Fibroblast of skin of left biceps (primary cell): ENCODE measurements around the gene TNK1.
"Not testable (repeated sequence)": the region's sequence is repeated elsewhere in the genome, so short reads cannot be mapped to it uniquely, and the experiment has no call there.

Source experiments
- DNase-seq, 2 experiments: peaks; one replicate each; pipeline ENCODE4 v3.0.0-alpha.2; 2013; ENCODE audit warnings: low read depth in 2 of 2

TNK1 gene

DNA sequence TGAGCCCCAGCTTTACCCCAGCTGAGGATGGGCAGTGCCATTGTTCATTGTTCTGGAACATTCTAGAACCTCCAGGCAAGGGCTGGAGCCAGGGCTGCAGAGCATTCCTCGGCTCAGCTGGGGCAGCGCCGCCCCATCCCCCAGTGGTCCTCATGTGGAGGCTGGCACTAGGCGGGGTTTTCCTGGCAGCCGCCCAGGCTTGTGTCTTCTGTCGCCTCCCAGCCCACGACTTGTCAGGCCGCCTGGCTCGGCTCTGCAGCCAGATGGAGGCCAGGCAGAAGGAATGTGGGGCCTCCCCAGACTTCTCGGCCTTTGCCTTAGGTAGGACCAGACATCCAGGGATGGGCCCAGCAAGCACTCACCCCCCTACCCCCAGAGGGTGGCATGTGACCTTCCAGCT is 25.8 kb upstream of the TNK1 start, which contains the start of gene TMEM95:
TSS of gene TMEM95 (plus strand) at position 104 of the 400 bp plus-strand sequence. CDS start at position 153, 49 bp downstream.
- DNase-seq: no peak

DNA sequence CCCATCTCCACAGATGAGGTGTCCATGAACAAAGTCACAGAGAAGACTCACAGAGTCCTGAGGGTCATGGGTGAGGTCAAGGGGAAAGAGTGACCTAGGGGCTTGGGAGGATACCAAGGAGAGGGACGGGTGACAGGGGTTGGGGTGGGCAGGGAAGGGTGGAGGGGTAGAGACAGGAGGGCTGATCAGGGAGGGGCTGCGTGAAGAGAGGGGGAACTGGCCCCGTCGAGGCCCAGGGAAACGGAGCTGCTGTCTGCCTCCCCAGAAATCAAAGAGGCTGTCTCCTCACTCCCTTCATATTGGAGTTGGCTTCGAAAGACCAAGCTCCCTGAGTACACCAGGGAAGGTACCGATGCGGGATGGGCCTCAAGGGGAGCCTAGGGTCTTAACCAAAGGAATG is 25.3 kb upstream of the TNK1 start:
- DNase-seq: no peak

DNA sequence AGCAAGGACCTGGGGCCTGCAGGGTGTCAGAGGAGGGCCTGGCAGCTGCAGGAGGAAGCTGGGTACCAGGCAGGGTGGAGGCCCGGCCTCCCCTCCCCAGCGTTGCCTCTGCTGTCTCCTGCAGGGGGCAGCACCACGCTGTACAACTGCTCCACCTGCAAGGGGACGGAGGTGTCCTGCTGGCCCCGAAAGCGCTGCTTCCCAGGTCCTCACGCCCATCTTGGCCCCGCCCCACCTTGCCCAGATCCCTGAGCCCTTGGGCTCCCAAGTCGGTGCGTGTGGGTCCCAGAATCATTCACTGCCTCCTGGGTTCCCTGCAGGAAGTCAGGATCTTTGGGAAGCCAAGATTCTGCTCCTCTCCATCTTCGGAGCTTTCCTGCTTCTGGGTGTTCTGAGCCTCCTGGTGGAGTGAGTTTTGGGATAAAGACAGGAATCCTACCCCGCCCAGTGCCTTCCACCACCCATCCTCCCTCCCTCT is 24.8 kb upstream of the TNK1 start:
- no peak for DNase-seq

DNA sequence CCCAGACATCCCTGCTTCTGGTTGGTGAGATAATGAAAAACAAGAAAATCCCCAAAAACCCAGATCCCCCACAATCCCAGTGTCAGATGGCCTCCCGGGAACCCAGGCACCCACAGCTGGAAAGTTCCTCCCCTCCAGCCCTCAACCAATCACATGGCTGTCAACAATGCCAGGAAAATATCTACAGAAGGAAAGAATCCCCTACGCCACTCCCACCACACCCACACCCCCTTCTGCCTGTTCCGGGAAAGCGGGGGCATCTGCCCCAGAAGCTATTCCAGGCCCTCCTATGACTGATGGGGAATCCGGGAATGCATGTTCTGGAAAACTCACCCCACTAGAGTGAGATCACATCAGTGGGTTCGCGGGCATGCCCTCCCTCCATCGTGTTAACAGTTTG is 24.1 kb upstream of the TNK1 start:
- DNase-seq: no peak

DNA sequence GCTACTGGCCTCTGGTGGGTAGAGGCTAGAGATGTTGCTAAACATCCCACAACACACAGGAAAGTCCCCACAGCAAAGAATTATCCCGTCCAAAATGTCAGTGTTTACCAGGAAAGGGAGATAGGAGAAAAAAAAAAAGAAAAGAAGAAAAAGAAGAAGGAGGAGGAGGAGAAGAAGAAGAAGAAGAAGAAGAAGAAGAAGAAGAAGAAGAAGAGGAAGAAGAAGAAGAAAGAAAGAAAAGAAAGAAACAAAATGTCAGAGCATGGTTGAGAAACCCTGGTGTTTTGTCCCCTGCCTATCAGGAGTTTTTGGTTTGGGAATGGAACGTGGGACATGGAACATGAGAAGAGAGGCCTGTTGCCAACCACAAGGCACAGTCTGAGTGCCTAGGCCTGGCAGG is 23.5 kb upstream of the TNK1 start:
- DNase-seq: no peak

DNA sequence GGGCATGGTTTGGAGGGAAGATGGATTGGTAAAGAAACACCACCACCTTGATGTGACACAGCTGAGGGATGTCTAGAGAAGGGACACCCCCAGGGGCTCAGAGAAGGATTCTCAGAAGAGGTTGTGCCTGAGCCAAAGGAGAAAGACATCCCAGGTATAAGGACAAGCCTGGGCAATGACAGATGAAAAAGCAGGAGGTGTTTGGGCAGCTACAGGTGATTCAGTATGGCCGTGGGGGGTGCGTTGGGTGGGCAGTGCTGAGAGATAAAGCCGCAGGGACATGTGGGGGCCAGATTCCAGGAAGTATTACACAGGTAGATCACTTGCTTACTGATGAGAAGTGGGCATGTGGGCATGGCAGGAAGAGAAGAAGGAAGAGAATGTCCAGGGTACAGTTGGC is 19.0 kb upstream of the TNK1 start:
- no peak for DNase-seq

DNA sequence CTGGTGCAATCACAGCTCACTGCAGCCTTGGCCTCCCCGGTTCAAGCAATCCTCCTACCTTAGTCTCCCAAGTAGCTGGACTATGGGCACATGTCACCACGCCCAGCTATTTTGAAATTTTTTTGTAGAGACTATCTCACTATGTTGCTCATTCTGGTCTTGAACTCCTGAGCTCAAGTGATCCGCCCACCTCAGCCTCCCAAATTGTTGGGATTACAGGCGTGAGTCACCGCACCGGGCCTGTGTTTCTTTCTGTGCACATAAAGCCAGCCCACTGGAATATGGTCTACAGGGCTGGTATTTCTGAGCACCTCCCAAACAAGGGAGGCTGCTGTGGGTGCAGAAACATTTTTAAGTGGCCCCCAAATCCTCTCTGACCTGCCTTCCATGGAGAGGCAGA is 17.6 kb upstream of the TNK1 start:
- DNase-seq: no peak

DNA sequence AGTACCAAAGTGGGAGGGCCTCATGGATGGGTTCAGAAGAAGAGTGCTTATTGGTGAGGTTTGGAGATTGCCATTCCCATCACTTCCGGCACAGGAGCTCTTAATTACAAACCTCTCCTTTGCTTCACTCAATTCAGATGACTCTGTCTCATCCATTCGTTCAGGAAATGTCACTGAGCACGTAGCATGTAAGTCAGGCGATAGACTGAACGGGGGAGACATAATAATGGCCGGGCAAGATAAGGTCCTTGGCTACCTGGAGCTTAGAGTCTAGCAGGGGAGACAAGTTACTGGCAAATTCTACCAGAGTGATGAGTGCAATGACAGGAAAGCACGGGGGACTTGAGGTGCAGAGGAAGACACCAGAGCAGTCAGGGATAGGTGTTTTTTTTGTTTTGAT is 14.9 kb upstream of the TNK1 start:
- DNase-seq: not testable (repeated sequence)

DNA sequence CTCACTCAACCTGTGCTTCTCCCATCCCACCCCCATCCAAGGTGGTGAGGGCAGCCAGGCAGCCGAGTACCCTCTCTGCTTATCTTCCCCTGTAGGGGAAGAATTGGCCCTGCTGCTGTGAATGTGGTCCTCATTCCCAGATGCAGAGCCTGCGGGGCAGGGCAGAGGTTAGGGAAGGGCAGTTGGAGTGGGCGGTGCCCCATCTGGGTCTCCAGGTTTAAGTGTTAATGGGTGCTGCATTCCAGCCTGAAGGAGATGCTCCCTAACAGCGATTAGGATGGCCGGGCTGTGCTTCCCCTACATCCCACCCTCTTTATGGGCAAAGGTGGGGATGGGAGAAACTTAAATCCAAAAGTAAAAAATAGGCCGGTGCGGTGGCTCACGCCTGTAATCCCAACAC is 13.8 kb upstream of the TNK1 start:
- DNase-seq: no peak

DNA sequence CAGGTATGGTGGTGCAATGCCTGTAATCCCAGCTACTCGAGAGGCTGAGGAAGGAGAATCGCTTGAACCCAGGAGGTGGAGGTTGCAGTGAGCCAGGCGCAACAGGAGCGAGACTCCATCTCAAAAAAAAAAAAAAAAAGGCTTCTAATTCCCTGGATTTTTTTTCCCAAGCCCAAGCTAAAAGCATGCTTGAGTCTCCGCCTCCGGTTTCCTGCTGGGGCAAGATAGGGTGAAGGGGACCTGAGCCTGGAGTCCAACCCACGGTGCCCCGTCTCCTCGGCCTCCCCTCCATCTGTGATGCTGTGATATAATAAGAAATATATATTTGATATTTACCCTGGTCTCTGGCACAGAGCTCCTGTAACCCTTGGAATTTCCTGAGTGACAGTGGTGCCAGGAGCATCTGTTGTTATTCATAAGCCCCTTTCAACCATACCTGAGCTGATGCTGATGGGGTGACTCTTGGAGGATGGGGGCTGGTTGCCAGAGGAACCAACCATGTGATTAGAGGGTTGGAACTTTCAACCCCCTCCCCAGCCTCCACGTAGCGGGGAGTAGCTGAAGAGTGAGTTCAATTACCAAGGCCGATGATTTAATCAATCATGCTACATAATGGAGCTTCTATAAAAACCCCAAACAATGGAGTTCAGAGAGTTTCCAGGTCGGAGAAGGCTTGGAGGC is 12.8 kb upstream of the TNK1 start:
- no peak for DNase-seq

DNA sequence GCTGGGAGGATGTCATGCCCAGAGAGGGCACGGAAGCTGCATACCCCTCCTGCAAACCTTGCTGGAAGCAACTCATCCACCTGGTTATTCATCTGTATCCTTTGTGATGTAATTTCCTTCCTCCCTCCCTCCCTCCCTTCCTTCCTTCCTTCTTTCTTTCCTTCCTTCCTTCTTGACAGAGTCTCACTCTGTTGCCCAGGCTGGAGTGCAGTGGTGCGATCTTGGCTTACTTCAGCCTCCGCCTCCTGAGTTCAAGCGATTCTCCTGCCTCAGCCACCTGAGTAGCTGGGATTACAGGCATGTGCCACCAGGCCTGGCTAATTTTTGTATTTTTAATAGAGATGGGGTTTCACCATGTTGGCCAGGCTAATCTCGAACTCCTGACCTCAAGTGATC is 12.3 kb upstream of the TNK1 start:
- DNase-seq: not testable (repeated sequence)

DNA sequence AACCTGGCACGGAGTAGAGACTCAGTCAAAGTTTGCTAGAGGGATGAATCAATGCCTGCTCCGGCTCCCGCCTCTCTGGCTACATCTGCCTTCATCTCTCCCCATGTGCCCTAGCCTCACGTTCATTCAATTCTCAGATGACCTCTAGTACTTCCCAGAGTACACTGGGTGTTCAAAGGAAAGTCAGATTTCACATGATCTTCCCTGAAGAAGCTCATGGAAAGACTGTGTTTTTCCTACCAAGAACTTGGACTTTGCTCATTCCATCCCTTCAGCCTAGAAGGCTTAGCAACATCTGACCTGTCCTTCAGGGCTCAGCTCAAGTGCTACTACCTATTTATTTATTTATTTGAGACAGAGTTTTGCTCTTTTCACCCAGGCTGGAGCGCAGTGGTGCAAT is 11.1 kb upstream of the TNK1 start:
- DNase-seq: no peak

DNA sequence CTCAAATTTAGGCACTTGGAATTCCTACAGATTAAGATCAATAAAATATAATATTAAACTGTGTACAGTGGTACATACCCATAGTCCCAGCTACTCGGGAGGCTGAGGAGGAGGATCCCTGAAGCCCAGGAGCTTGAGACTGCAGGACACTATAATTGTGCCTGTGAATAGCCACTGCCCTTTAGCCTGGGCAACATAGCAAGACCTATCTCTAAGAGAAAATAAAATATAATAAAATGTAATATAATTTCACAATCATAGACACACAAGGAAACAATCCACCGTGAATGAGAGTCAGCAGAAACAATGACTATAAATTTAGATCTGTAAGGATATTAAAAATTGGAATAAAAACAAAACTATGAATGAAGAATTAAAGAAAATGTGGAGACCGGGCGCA is 10.0 kb upstream of the TNK1 start:
- no peak for DNase-seq

DNA sequence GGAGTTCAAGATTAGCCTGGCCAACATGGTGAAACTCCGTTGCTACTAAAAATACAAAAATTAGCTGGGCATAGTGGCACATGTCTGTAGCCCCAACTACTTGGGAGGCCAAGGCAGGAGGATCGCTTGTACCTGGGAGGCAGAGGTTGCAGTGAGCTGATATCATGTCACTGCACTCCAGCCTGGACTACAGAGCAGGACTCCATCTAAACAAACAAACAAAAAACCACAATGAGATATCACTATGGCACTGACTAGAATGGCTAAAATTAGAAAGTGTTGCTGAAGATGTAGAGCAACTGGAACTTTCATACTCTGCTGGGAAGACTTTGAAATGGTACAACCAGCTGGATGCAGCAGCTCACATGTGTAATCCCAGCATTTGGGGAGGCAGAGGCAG is 6.5 kb upstream of the TNK1 start:
- no peak for DNase-seq

DNA sequence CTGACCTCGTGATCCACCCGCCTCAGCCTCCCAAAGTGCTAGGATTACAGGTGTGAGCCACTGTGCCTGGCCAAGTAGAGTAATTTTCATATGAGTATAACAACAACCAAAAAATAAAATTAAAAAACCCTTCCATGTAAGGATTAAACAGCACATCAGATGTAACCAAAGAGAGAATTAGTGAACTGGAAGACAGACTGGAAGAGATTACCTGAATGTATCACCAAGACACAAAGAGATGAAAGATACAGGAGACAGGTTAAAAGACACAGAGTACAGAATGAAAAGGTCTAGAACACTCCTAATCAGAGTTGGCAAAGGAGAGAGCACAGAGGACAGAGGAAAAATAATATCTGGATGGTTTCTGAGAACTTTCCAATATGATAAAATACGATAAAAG is 1.8 kb upstream of the TNK1 start:
- no peak for DNase-seq

DNA sequence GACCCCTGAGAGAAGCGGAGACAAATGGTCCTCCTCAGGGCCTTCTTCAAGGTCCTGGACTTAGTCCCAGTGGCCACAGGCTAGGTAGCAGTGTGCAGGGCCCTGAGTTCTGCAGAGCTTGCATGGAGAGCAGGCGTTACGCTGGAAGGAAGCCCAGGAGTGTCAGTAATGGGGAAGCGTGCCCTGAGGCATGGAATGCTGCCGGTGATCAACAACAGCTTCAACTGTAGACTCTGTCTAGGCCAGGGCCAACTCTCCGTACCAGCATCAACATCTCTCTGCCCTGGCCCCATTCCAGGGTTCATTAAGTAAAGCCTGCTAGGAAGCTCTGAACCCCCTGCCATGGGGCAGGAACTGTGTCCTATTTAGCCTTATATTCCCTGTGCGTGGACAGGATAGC is 568 bp upstream of the TNK1 start:
- DNase-seq: no peak

DNA sequence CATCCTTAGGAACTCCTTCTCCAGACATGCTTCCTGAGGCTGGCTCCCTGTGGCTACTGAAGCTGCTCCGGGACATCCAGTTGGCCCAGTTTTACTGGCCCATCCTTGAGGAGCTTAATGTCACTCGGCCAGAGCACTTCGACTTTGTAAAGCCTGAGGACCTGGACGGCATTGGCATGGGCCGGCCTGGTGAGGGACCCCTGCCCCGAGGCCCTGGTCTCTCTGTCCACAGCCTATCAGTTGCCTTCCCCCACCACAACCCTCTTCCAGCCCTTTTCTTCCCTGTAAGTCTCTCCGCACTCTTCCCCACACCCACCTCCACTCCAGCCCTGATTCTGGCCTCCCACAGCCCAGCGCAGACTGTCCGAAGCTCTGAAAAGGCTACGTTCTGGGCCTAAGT is 2.0 kb downstream of the TNK1 start:
- no peak for DNase-seq

DNA sequence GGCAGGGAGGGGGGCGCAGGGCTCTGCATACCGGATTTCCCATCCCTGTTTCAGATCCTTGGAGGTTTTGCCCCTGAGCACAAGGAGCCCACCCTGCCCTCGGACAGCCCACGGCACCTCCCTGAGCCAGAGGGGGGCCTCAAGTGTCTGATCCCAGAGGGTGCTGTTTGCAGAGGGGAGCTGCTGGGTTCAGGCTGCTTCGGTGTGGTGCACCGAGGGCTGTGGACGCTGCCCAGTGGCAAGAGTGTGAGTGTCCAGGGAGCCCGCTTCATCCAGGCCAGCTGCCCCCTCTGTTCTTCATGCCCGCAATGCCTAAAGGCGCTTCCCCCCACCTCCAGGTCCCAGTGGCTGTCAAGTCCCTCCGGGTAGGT is 2.5 kb downstream of the TNK1 start:
- DNase-seq: no peak

DNA sequence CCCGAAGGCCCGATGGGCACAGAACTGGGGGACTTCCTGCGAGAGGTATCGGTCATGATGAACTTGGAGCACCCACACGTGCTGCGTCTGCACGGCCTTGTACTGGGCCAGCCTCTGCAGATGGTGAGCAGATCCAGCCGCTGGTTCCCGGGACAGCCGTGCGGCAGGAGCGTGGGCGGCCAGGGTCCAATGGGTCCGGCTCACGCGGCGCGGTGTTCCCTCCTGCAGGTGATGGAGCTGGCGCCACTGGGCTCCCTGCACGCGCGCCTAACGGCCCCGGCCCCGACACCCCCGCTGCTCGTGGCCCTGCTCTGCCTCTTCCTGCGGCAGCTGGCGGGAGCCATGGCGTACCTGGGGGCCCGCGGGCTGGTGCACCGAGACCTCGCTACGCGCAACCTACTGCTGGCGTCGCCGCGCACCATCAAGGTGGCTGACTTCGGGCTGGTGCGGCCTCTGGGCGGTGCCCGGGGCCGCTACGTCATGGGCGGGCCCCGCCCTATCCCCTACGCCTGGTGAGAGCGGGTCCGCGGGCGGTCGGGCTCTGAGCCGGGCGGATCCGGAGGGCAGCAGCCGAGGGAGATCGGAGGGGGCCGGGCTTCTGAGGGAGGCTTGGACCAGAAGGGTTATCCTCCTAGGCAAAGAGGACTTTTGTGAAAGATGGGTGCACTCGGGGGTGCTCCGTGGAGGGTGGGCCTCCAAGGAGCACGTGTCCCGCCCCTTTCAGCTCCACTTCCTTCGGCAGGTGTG is 3.0 kb downstream of the TNK1 start:
- no peak for DNase-seq

DNA sequence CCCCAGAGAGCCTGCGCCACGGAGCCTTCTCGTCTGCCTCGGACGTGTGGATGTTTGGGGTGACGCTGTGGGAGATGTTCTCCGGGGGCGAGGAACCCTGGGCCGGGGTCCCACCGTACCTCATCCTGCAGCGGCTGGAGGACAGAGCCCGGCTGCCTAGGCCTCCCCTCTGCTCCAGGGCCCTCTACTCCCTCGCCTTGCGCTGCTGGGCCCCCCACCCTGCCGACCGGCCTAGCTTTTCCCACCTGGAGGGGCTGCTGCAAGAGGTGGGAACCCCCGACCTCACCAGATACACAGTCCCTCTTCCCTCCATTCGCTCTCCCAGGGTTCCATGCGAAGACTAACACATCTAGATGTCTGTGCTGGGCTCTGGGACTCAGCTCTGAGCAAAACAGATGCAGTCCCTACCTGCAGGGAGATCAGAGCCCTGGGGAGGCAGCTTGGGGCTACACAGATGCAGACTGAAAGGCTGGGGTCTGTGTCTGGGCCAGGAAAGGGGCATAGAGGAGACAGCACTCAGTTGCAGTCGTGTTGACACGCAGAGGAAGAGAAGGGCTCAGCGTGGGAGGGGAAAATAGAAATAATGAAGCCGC is 3.7 kb downstream of the TNK1 start:
- no peak for DNase-seq

DNA sequence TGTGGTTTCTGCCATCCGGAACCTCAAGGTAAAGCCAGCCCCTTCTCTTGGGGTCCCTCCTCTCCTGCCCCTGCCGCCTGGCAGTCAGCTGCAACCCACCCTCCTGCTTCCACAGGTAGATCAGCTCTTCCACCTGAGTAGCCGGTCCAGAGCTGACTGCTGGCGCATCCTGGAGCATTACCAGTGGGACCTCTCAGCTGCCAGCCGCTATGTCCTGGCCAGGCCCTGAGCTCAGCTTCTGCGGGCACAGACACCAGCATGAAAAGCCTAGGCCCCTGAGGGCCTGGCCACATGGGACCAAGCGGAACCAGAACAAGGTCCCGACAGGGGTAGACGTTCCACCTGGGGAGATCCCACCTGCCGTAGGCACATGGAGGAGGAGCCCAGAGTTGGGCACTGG is 8.0 kb downstream of the TNK1 start:
- DNase-seq: no peak

DNA sequence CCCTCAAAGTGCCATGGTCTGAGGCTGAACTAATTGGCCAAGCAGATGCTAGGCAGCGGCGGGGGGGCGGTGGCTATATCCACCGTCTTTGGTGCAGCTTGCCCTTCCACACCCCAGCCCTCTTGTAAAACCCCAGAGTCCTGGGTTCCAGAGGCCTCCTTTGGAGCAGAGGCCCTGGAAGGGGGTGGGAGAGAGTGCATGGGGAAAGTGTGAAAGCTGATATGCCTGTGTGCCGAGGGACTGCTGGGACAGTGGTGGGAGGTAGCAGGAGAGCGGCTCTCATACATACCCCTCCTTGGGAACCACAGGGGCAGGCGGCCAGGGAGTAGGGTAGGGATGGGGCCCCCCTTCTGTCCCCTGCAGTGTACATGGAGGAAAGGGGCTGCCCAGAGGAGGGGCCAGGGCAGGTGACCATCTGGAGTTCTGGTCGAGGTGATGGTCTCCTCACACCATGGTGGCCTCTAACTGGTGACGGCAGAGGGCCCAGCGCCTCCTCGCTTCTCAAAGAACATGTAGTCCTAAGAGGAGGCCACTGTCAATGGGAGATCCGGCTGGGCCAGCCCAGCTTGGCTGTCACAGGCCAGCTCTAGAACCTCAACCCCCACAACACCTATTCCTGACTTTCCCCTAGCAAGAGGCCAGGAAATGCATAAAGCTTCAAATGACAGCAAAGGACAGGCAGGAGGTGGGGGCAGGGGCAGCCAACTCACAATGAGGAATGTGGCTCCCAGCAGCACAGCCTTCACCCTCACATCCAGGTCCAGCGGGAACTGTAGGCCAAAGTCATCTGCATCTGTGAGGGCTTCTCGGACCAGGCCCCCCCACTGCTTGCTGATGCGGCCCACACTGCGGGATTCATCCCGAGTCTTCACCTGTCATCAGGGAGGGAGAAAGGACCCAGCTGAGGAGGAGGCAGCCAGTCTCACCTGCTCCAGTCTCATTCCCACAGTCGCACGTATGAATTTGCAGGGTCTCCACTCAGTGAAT is 9.3 kb downstream of the TNK1 start:
- DNase-seq: no peak
